HG03575 (cell line): Measurements from ENCODE around the gene PPP3R1.
A peak's percentile ranks its signal among the peaks of the same experiment; 100 is the strongest.

Experiments used
- ATAC-seq: cut with Tn5 transposase; IDR thresholded peaks from one replicate; pipeline ENCODE4 v1.9.1; 2021; ENCODE audit not compliant: unreplicated experiment, insufficient number of reproducible peaks, low FRiP score; ENCODE audit errors: extremely low read depth

Gene PPP3R1

GRCh38 chr2:68237976-68238580, 14.3 kb downstream of the PPP3R1 start:
- ATAC-seq, result no peak

- ATAC-seq, result no peak
Measured at GRCh38 chr2:68237404-68237803, 14.9 kb downstream of the PPP3R1 start.

GRCh38 chr2:68236876-68237275, 15.5 kb downstream of the PPP3R1 start:
- no peak for ATAC-seq

GRCh38 chr2:68236103-68236734, 16.1 kb downstream of the PPP3R1 start:
- ATAC-seq, result no peak

- ATAC-seq, result no peak
Measured at GRCh38 chr2:68235090-68235489, 17.2 kb downstream of the PPP3R1 start.

- ATAC-seq, result no peak
Measured at GRCh38 chr2:68234405-68234804, 17.9 kb downstream of the PPP3R1 start.

GRCh38 chr2:68231061-68231372, 21.3 kb downstream of the PPP3R1 start:
- no peak for ATAC-seq

GRCh38 chr2:68230241-68231060, 21.9 kb downstream of the PPP3R1 start:
- no peak for ATAC-seq

GRCh38 chr2:68226794-68227193, 25.5 kb downstream of the PPP3R1 start:
- no peak for ATAC-seq

GRCh38 chr2:68225119-68225632, 27.2 kb downstream of the PPP3R1 start:
- peak; percentile 49 for ATAC-seq

- ATAC-seq, result no peak
Measured at GRCh38 chr2:68223419-68223818, 28.9 kb downstream of the PPP3R1 start.

GRCh38 chr2:68222287-68222686, 30.0 kb downstream of the PPP3R1 start:
- ATAC-seq, result no peak

GRCh38 chr2:68218343-68218901, 33.9 kb downstream of the PPP3R1 start:
- ATAC-seq, result no peak

GRCh38 chr2:68217729-68218128, 34.6 kb downstream of the PPP3R1 start:
- no peak for ATAC-seq

GRCh38 chr2:68216454-68217310, 35.6 kb downstream of the PPP3R1 start:
- ATAC-seq, result no peak

GRCh38 chr2:68214381-68214780, 38.0 kb downstream of the PPP3R1 start:
- ATAC-seq, result peak; percentile 48

- no peak for ATAC-seq
Measured at GRCh38 chr2:68206793-68207192, 45.5 kb downstream of the PPP3R1 start.

- ATAC-seq, result peak; percentile 90
Measured at GRCh38 chr2:68203587-68203986, 48.7 kb downstream of the PPP3R1 start.
